Adrenal gland (tissue), 12 donors: Measurements from ENCODE around the gene EID1. TPM values are rescaled to one million over a fixed set of nuclear protein-coding genes. Genes with fewer than 3 reads are reported as not detected.

Source experiments
- DNase-seq, 7 donors: peaks; one replicate each; pipeline ENCODE4 v3.0.0-alpha.2; 2019 to 2020
- H3K27ac ChIP-seq, 5 donors: fragments of 200-600 bp; sonication (generic) in 4 of 5; 1 replicate in 3 of 5; 2 replicates in 2 of 5; pipeline versions ENCODE4 v1.5.1 to v1.8.0; 2016 to 2020; ENCODE audit warnings: mild to moderate bottlenecking in 1 of 5
- H3K27me3 ChIP-seq: fragments of 200-600 bp; 2 replicates; pipeline ENCODE4 v1.8.0; 2021
- H3K36me3 ChIP-seq, 2 donors: fragments of 200-600 bp; replicated peaks in 1 of 2; 1 replicate in 1 of 2; 2 replicates in 1 of 2; pipeline versions ENCODE4 v1.5.1 to v1.8.0; 2018 to 2022
- H3K4me1 ChIP-seq, 2 donors: fragments of 200-600 bp; replicated peaks in 1 of 2; 1 replicate in 1 of 2; 2 replicates in 1 of 2; pipeline versions ENCODE4 v1.5.1 to v1.8.0; 2018 to 2021
- H3K4me3 ChIP-seq, 4 donors: fragments of 200-600 bp; sonication (generic) in 3 of 4; one replicate each; pipeline ENCODE4 v1.5.1; 2016 to 2018
- H3K9me3 ChIP-seq, 3 donors: fragments of 200-600 bp; sonication (generic) in 1 of 3; replicated peaks in 1 of 3; 1 replicate in 2 of 3; 2 replicates in 1 of 3; pipeline versions ENCODE4 v1.5.1 to v1.8.0; 2016 to 2021
- POLR2A ChIP-seq, 2 donors: fragments of 450-650 bp; IDR thresholded peaks; one replicate each; pipeline ENCODE4 v1.6.1; 2017; ENCODE audit warnings: antibody characterized with exemption in 2 of 2, mild to moderate bottlenecking in 2 of 2, moderate library complexity in 1 of 2
- WGBS, 4 donors: extraction: QIAGEN DNeasy Blood & Tissue Kit in 2 of 4; methylation state at CpG; one replicate each; pipeline versions ENCODE4 v1.1.5 to v1.1.7; 2013 to 2017; 5-methylcytosine and 5-hydroxymethylcytosine counted together
- intact Hi-C, 2 donors: fragments of 100-400 bp; cut with DNase I; formaldehyde crosslinking; loops; one replicate each; pipeline versions ENCODE4 v1.14.1 to v1.15.0; 2022 to 2023
- polyA plus RNA-seq, 3 donors: library from polyadenylated mRNA; stranded (reverse); fragments of 200-250 nt in 2 of 3; fragments of 350-450 nt in 1 of 3; fragmentation: Illumina TruSeq in 1 of 3; extraction: RNeasy Lipid Tissue Mini Kit (QIAGEN cat#74804) in 1 of 3; gene quantifications; one replicate each; pipeline ENCODE4 v1.2.3, GENCODE V29; 2013 to 2014
- total RNA-seq, 9 donors: library from RNA; depleted of rRNA in 4 of 9; stranded (reverse); fragments of >200 nt in 4 of 9; fragments of 120-200 nt in 1 of 9; fragmentation: NEBNext Ultra II Directional in 1 of 9; extraction: Animal tissue kit (Norgen Biotek cat#: 25700) in 1 of 9; gene quantifications; one replicate each; pipeline versions ENCODE4 v1.1.0 to v1.2.4, GENCODE V29; 2013 to 2023
- TF ChIP-seq, protein P1 (sequence below), 6 experiments: fragments of 450-650 bp in 4 of 6; fragments of 200-600 bp in 2 of 6; sonication (generic) in 1 of 6; IDR thresholded peaks; 1 replicate in 5 of 6; 2 replicates in 1 of 6; pipeline versions ENCODE4 v1.5.1 to v1.8.0; 2016 to 2021; ENCODE audit warnings: antibody characterized with exemption in 6 of 6, mild to moderate bottlenecking in 2 of 6, moderate library complexity in 1 of 6
- donor health status: healthy with polysubstance abuse.
- donor health status: Bipolar disorder and iron deficiency.
- donor health status: DM: yes; HTN: yes; CAD: no.
- donor health status: DM: no; HTN: no; CAD: no.
- donor health status: DM: no; HTN: no; CAD: no.
- donor health status: DM: yes; HTN: yes; CAD: no.

The EID1 gene
- total and polyA plus RNA-seq, 12 donors = 148 to 666 (median 245) TPM

DNA sequence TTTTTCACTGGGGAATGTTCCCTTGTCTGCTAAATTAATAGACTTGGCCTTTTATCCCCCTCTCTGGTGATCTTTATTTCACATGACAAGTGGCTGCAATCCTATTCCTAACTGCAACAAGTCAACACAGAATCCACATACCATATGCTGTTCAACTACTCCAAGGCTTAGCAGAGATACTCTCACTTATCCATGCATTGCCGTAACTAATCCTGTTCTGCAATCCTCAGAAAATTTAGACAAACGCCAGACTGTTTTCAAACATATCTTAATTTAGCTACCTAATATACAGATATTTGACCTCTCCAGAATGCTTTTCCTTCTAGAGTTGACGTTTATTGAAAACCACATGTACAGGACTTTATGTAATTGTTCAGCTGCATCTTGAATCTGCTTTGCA is 37.9 kb downstream of the EID1 start:
- no peak overlapping the region for H3K27ac ChIP-seq
- whole genome bisulfite sequencing, 4 donors = 64 to 73% (median 65%) methylated on average over 3 of the region's 3 CpGs
- intact Hi-C loops = no loop called here
- H3K9me3 ChIP-seq = no peaks in the 10 kb centered on the region
- TF ChIP-seq, protein P1, sequence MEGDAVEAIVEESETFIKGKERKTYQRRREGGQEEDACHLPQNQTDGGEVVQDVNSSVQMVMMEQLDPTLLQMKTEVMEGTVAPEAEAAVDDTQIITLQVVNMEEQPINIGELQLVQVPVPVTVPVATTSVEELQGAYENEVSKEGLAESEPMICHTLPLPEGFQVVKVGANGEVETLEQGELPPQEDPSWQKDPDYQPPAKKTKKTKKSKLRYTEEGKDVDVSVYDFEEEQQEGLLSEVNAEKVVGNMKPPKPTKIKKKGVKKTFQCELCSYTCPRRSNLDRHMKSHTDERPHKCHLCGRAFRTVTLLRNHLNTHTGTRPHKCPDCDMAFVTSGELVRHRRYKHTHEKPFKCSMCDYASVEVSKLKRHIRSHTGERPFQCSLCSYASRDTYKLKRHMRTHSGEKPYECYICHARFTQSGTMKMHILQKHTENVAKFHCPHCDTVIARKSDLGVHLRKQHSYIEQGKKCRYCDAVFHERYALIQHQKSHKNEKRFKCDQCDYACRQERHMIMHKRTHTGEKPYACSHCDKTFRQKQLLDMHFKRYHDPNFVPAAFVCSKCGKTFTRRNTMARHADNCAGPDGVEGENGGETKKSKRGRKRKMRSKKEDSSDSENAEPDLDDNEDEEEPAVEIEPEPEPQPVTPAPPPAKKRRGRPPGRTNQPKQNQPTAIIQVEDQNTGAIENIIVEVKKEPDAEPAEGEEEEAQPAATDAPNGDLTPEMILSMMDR (IDR thresholded peaks at IDR 0.05) = no peak
- no peak for TF ChIP-seq POLR2A (IDR thresholded peaks at IDR 0.05)
- no peaks in the 10 kb centered on the region for H3K27me3 ChIP-seq
- H3K4me1 ChIP-seq = no peaks in the 10 kb centered on the region
- no peak for DNase-seq
- H3K36me3 ChIP-seq = no peaks in the 10 kb centered on the region
- H3K4me3 ChIP-seq = no peak overlapping the region

DNA sequence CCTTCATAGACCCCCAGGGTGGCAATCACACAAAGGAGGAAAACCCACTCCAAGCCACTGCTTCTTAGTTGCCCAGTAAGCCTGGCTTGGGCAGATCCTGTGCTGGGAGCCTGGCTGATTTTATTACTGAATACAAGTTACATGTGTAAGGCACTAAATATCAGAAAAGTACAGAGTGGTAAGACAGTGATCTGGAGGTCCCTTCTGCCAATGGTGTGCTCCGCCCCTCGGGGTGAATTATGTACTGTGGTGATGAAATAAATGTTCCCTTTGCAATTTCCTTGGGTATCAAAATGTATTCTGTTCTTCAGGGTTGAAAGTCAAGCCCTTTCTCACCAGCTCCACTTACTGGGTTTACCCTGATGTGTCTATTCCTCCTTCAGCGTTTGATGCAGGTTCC is 38.8 kb downstream of the EID1 start:
- Histone ChIP-seq H3K4me1 (no peaks in the 10 kb centered on the region), H3K36me3 (no peaks in the 10 kb centered on the region), H3K9me3 (no peaks in the 10 kb centered on the region), H3K4me3 (no peak overlapping the region), H3K27ac (no peak overlapping the region), H3K27me3 (no peaks in the 10 kb centered on the region)
- WGBS, 4 donors = 79 to 87% (median 86%) methylated on average over 3 of the region's 3 CpGs
- intact Hi-C loops = no loop called here
- DNase-seq = no peak
- TF ChIP-seq POLR2A (IDR thresholded peaks at IDR 0.05) = no peak
- TF ChIP-seq, protein P1 (IDR thresholded peaks at IDR 0.05) = no peak

DNA sequence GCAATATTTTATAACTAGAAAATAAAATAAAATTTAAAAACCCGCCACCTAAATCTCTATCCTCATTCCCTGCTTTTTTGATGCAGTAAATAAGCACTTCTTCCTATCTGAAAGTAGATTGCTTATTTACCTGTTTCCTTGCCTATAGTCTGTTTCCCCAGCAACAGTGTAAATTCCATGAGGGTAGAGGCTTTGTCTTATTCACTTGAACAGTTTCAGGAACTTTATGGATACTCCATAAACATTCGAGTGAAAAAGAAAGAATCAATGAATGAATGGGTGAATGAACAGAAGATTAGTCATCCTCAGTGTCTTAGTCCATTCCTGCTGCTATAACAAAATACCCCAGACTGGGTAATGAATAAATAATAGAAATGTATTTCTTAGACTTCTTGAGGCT is 44.1 kb downstream of the EID1 start:
- WGBS, 4 donors = 91 to 93% (median 93%) methylated on average over 2 of the region's 2 CpGs
- intact Hi-C loops = no loop called here
- DNase-seq = no peak
- H3K4me3 ChIP-seq = no peak overlapping the region
- no peaks in the 10 kb centered on the region for H3K9me3 ChIP-seq
- TF ChIP-seq POLR2A (IDR thresholded peaks at IDR 0.05) = no peak
- TF ChIP-seq, protein P1 (IDR thresholded peaks at IDR 0.05) = no peak
- H3K27ac ChIP-seq = no peak overlapping the region
- H3K27me3 ChIP-seq = no peaks in the 10 kb centered on the region
- no peaks in the 10 kb centered on the region for H3K4me1 ChIP-seq
- H3K36me3 ChIP-seq = no peaks in the 10 kb centered on the region

DNA sequence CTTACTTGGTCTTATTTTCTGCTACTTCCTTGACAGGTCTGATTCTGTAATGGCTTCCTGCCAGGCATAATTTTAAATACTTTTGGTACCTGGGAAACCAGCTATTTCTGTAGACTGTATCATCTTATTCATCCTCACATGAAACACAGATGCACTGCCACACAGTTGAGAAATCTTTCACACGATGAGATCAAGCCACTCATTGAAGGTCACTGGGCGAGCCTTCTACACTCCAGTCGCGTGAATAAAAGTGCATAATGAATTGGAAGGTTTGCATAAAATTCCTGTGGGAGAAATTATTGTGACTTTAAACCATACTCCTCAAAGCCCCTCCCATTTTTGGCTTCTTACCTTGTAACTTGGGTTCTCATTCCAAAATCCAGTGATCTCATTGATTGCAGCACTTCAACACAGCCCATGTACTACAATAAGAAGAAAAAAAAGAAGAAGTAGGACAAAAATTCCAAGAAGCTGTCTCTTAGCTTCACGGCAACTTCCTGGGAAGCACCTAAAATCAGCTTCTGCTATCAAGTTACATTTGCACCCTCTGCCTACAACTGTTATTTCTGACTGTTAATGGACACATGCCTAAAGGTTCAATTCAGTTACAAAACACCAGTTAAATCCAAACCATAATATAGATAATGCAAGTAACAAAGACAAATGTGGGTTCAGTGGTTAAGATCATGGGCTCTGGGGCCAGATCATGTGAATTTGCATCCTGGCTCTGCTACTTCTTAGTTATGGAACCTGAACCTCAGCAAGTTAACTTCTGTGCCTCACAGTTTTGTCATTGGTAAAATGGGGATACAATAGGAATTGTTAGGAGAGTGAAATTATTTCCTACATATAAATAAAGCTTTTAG is 46.8 kb downstream of the EID1 start:
- no peak overlapping the region for H3K4me3 ChIP-seq
- no peaks in the 10 kb centered on the region for H3K36me3 ChIP-seq
- intact Hi-C loops = no loop called here
- WGBS, 4 donors = 71 to 84% (median 79%) methylated on average over 5 of the region's 5 CpGs
- H3K27ac ChIP-seq = no peak overlapping the region
- no peak for DNase-seq
- no peak for TF ChIP-seq POLR2A (IDR thresholded peaks at IDR 0.05)
- TF ChIP-seq, protein P1 (IDR thresholded peaks at IDR 0.05) = no peak
- no peaks in the 10 kb centered on the region for H3K4me1 ChIP-seq
- H3K27me3 ChIP-seq = no peaks in the 10 kb centered on the region
- no peaks in the 10 kb centered on the region for H3K9me3 ChIP-seq
